Inferior parietal cortex (tissue), 1 donor: Measurements from ENCODE around the gene SIGLEC15.

Experiments
- DNase-seq: peaks from one replicate; pipeline ENCODE4 v3.0.0-alpha.2; 2016; ENCODE audit errors: extremely low spot score

Gene SIGLEC15

GRCh38 chr18:45879681-45880655, 54.5 kb downstream of the SIGLEC15 start:
- DNase-seq: peak; percentile 69

GRCh38 chr18:45880876-45881558, 55.5 kb downstream of the SIGLEC15 start:
- no peak for DNase-seq

DNA sequence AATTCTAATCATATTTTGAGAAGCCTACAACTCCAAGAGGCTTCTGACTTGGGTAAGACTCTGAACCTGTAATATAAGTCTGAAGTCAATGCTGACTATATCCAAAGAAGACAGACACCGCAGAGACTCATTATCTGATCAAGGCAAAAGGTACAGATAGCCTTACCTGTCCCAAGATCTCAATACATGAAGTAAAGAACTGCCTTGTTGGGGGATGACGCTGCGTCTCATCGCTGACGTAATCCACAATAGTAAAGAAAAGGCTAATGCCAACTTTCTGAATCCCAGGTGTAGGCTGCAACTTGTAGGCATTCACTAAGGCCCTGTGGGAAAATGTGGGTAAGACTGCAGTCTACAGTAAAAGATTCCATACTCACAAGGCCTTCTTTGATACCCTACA, 62.1 kb downstream of the SIGLEC15 start:
- no peak for DNase-seq

DNA sequence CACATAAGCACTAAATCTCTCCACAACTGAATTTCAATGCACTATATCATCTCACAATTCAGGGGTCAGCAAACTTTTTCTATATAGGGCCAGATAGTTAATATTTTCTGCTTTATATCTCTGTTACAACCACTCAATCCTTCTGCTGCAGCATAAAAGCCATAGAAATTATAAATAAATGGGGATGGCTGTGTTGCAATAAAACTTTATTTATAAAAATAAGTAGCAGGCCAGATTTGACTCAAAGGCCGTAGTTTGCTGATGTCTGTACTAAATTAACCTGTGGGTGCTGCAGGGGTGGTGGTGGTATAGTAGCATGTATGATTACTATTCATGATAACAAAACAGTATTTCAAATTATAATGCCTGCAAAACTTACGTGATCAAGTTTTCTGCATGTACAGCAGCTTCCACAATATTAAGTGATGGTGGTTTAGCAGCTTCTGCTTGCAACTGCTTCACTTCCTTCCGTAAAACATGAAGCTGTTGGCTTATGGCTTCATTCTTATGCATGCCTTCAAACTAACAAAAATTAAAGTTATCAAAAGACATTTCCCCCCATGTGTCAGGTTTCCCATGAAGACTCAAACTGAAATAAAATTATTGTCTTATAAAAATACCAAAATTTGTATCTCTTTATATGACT, 64.1 kb downstream of the SIGLEC15 start:
- no peak for DNase-seq

DNA sequence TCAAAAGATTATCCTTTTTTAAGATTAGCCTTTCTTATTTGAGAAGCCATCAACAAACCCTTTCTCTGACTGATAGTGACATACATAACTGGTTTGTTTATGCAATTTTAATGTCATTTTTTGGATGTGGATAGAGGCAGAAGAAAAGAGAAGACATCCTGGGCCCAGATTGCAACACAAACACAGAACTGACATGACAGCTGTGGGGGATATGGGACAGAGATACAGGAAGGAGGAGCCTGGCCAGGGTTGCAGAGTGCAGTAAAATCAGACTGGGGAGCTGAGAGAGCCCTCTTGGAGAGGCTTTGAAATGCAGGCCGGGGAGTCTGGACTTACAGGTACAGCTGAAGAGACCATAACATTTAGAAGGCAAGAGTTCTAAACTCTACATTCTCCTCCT, 65.1 kb downstream of the SIGLEC15 start:
- DNase-seq: no peak

DNA sequence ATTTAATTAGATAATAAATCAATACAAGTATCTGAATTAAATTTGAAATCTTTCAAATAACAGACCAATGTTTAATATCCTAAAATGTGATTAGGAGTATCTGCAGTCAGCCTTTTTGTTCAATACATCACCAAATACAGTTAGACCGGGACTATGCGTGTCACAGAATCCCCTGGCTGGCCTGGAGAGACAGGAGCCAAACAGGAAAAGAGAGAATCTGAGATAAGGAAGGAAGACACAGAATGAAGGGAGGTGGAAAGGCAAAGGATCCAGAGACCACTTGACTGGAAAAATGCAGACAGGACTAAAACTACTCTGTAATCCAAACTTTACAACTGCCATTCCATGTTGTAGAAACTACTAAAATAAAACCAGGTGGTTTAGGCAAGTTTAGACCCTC, 66.3 kb downstream of the SIGLEC15 start:
- no peak for DNase-seq
